ENCODE measurements around the gene CDK16.

DNA sequence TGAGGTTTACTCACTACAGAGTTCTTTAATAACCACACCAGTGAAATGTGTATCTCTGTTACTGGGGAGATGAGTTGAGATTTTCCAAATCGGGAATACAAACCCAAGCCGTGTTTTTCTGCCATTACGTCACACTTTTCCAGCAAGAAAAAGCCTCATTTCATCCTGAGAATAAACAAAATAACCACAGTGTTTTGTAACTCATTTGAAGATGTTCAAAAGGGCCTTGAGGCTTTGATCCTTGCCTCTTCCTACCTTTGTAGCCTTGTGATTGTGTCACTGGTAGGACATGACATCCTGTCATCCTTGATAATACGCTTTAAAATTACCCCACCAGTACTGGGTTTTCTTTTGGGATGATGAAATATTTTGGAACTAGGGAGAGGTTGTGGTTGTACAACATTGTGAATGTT lies 17.2 kb downstream of the CDK16 start:
- TF ChIP-seq POLR2A (IDR thresholded peaks at IDR 0.05; ENCODE audit: extremely low read depth, insufficient read length) (no peak), MYC (IDR thresholded peaks at IDR 0.05; ENCODE audit: low read depth, low read length) (no peak)
- TF ChIP-seq, protein P1, sequence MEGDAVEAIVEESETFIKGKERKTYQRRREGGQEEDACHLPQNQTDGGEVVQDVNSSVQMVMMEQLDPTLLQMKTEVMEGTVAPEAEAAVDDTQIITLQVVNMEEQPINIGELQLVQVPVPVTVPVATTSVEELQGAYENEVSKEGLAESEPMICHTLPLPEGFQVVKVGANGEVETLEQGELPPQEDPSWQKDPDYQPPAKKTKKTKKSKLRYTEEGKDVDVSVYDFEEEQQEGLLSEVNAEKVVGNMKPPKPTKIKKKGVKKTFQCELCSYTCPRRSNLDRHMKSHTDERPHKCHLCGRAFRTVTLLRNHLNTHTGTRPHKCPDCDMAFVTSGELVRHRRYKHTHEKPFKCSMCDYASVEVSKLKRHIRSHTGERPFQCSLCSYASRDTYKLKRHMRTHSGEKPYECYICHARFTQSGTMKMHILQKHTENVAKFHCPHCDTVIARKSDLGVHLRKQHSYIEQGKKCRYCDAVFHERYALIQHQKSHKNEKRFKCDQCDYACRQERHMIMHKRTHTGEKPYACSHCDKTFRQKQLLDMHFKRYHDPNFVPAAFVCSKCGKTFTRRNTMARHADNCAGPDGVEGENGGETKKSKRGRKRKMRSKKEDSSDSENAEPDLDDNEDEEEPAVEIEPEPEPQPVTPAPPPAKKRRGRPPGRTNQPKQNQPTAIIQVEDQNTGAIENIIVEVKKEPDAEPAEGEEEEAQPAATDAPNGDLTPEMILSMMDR (IDR thresholded peaks at IDR 0.05; ENCODE audit: low read depth, low read length) = no peak
